ENCODE results near the gene PTPRD.

DNA sequence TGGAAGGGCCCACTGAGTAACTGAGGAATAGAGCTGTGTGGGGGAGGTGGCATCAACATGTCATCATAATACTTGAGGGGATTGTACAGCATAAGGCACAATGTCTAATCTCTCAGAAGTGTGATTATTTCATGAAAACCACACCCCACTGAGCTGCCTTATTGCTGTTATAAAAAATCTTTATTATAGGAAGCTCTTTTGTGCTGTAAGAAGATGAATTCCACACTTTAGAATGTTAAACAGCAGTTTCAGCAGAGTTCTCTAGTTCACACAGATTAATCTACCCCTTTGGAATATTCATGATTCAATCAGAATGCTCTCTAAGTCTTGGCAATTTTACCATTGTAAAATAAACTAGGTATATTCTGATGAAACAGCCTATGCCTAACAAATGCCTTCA, 1389.6 kb downstream of the PTPRD start:
- TF ChIP-seq, protein P1, sequence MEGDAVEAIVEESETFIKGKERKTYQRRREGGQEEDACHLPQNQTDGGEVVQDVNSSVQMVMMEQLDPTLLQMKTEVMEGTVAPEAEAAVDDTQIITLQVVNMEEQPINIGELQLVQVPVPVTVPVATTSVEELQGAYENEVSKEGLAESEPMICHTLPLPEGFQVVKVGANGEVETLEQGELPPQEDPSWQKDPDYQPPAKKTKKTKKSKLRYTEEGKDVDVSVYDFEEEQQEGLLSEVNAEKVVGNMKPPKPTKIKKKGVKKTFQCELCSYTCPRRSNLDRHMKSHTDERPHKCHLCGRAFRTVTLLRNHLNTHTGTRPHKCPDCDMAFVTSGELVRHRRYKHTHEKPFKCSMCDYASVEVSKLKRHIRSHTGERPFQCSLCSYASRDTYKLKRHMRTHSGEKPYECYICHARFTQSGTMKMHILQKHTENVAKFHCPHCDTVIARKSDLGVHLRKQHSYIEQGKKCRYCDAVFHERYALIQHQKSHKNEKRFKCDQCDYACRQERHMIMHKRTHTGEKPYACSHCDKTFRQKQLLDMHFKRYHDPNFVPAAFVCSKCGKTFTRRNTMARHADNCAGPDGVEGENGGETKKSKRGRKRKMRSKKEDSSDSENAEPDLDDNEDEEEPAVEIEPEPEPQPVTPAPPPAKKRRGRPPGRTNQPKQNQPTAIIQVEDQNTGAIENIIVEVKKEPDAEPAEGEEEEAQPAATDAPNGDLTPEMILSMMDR (IDR thresholded peaks at IDR 0.05), result no peak
- no peak for TF ChIP-seq EZH2 (IDR thresholded peaks at IDR 0.05; ENCODE audit: borderline replicate concordance, insufficient read depth, low read depth, low read length, poor library complexity, severe bottlenecking)

Data from B cell (primary cell).